ENCODE measurements around the gene SLC27A3.

Gene SLC27A3

GRCh38 chr1:153774780-153775457, at the start of gene SLC27A3:
Gene SLC27A3 (plus strand): TSS chr1:153775407. CDS start chr1:153775498, 91 bp downstream.
- no peak for DNase-seq

- DNase-seq, result peak; percentile 99
These were observed 47.5 kb upstream of the SLC27A3 start, which contains the start of gene INTS3 for GRCh38 chr1:153727463-153728304. Gene INTS3 (plus strand): TSS chr1:153728050. CDS start chr1:153728635, 585 bp downstream.

- DNase-seq, result no peak
These were observed 46.7 kb upstream of the SLC27A3 start for GRCh38 chr1:153728305-153729066.

- DNase-seq, result no peak
These were observed 44.7 kb upstream of the SLC27A3 start for GRCh38 chr1:153730468-153730988.

- DNase-seq, result no peak
These were observed 41.2 kb upstream of the SLC27A3 start for GRCh38 chr1:153733970-153734369.

- no peak for DNase-seq
These were observed 40.7 kb upstream of the SLC27A3 start for GRCh38 chr1:153734396-153735089.

GRCh38 chr1:153735090-153735420, 40.2 kb upstream of the SLC27A3 start:
- DNase-seq, result no peak

GRCh38 chr1:153741986-153742385, 33.2 kb upstream of the SLC27A3 start:
- no peak for DNase-seq

GRCh38 chr1:153742411-153743142, 32.6 kb upstream of the SLC27A3 start:
- DNase-seq, result no peak

- no peak for DNase-seq
These were observed 29.8 kb upstream of the SLC27A3 start for GRCh38 chr1:153745417-153745816.

GRCh38 chr1:153746174-153746573, 29.0 kb upstream of the SLC27A3 start:
- no peak for DNase-seq

GRCh38 chr1:153748903-153749302, 26.3 kb upstream of the SLC27A3 start:
- DNase-seq, result no peak

GRCh38 chr1:153749408-153750005, 25.7 kb upstream of the SLC27A3 start:
- DNase-seq, result peak; percentile 61

GRCh38 chr1:153750026-153750995, 24.9 kb upstream of the SLC27A3 start:
- DNase-seq, result no peak

- no peak for DNase-seq
These were observed 23.1 kb upstream of the SLC27A3 start for GRCh38 chr1:153752072-153752471.

- DNase-seq, result no peak
These were observed 22.5 kb upstream of the SLC27A3 start for GRCh38 chr1:153752571-153753195.

- no peak for DNase-seq
These were observed 20.9 kb upstream of the SLC27A3 start for GRCh38 chr1:153754266-153754665.

GRCh38 chr1:153760440-153760839, 14.8 kb upstream of the SLC27A3 start:
- DNase-seq, result no peak

GRCh38 chr1:153763365-153764225, 11.6 kb upstream of the SLC27A3 start:
- no peak for DNase-seq

Data from amniotic stem cell (primary cell).